Calu3 (cell line): ENCODE data around the gene CD300LB. TPM values are rescaled to one million over a fixed set of nuclear protein-coding genes. Genes with fewer than 3 reads are reported as not detected.
"Not testable (repeated sequence)": the region's sequence is repeated elsewhere in the genome, so short reads cannot be mapped to it uniquely, and the experiment has no call there.

ENCODE experiments used
- BruUV-seq: library from RNA; stranded (reverse); fragments of 400-500 nt; replicated peaks from 2 replicates; lab custom pipeline; 2021; lab: Mats Ljungman, UMichigan
- CTCF ChIA-PET: fragments of 300-600 bp; sonication (Branson Sonifier 250); formaldehyde crosslinking; loops from one replicate; lab custom pipeline; 2022; ENCODE audit warnings: antibody characterized with exemption; lab: Charles Lee
- DNase-seq: peaks from one replicate; pipeline ENCODE4 v3.0.0; 2022
- H3K27ac Mint-ChIP-seq: one replicate; pipeline ENCODE4 v1.8.0; 2022; ENCODE audit warnings: mixed read lengths; ENCODE audit not compliant: unreplicated experiment
- H3K27me3 Mint-ChIP-seq: one replicate; pipeline ENCODE4 v1.8.0; 2022; ENCODE audit warnings: mixed read lengths; ENCODE audit not compliant: unreplicated experiment
- H3K36me3 Mint-ChIP-seq: one replicate; pipeline ENCODE4 v1.8.0; 2022; ENCODE audit warnings: mild to moderate bottlenecking, moderate library complexity, mixed read lengths; ENCODE audit not compliant: insufficient read depth, unreplicated experiment
- H3K4me1 Mint-ChIP-seq: one replicate; pipeline ENCODE4 v1.8.0; 2022; ENCODE audit warnings: mild to moderate bottlenecking, low read depth, mixed read lengths; ENCODE audit not compliant: unreplicated experiment
- H3K4me3 Mint-ChIP-seq: one replicate; pipeline ENCODE4 v1.8.0; 2022; ENCODE audit warnings: mild to moderate bottlenecking, low read depth, moderate library complexity, mixed read lengths; ENCODE audit not compliant: unreplicated experiment
- H3K9me3 Mint-ChIP-seq: one replicate; pipeline ENCODE4 v1.8.0; 2022; ENCODE audit warnings: low read depth, mixed read lengths; ENCODE audit not compliant: unreplicated experiment
- intact Hi-C: fragments of 100-400 bp; cut with micrococcal nuclease; formaldehyde crosslinking; loops from one replicate; pipeline ENCODE4 v1.10.0; 2022; ENCODE audit not compliant: unreplicated experiment
- total RNA-seq: library from RNA; stranded (reverse); gene quantifications from 2 replicates; pipeline ENCODE4 v1.2.3, GENCODE V29; 2022
- TF ChIP-seq, protein P1 (sequence below): fragments of 200-600 bp; IDR thresholded peaks from one replicate; pipeline ENCODE4 v1.8.0; 2022; ENCODE audit warnings: antibody characterized with exemption; ENCODE audit not compliant: unreplicated experiment

CD300LB gene
- total RNA-seq, 1 experiment from 2014 or later, result not detected

DNA sequence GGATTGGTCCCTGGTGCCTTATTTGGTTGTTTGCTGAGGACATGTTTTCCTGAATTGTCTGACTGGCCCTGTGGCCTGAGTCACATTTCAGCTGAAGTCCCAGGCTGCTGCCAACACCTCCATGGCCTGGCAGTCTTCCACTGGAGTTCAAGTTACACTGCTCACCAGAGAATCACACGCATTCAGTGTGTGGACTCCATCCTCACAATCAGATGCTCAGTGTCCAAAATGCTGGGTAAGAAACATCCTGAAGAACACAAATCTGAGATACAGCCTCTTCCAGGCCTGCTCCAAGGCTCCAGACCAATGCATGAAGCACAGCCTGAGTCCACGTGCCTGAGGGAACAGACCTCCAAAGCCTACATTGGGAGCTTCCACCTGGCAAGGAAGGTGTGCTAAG is 19.2 kb downstream of the CD300LB start:
- CTCF ChIA-PET, result no interaction called here
- H3K4me1 Mint-ChIP-seq, result no peaks in the 10 kb centered on the region
- no peak overlapping the region for H3K4me3 Mint-ChIP-seq
- H3K27ac Mint-ChIP-seq, result no peak overlapping the region
- H3K9me3 Mint-ChIP-seq, result peaks cover 3% of the 10 kb centered on the region
- H3K36me3 Mint-ChIP-seq, result peaks cover 20% of the 10 kb centered on the region
- BruUV-seq, result no TSS peak
- peaks cover 99% of the 10 kb centered on the region for H3K27me3 Mint-ChIP-seq
- no peak for DNase-seq
- intact Hi-C loops, result no loop called here
- TF ChIP-seq, protein P1, sequence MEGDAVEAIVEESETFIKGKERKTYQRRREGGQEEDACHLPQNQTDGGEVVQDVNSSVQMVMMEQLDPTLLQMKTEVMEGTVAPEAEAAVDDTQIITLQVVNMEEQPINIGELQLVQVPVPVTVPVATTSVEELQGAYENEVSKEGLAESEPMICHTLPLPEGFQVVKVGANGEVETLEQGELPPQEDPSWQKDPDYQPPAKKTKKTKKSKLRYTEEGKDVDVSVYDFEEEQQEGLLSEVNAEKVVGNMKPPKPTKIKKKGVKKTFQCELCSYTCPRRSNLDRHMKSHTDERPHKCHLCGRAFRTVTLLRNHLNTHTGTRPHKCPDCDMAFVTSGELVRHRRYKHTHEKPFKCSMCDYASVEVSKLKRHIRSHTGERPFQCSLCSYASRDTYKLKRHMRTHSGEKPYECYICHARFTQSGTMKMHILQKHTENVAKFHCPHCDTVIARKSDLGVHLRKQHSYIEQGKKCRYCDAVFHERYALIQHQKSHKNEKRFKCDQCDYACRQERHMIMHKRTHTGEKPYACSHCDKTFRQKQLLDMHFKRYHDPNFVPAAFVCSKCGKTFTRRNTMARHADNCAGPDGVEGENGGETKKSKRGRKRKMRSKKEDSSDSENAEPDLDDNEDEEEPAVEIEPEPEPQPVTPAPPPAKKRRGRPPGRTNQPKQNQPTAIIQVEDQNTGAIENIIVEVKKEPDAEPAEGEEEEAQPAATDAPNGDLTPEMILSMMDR, result no peak

DNA sequence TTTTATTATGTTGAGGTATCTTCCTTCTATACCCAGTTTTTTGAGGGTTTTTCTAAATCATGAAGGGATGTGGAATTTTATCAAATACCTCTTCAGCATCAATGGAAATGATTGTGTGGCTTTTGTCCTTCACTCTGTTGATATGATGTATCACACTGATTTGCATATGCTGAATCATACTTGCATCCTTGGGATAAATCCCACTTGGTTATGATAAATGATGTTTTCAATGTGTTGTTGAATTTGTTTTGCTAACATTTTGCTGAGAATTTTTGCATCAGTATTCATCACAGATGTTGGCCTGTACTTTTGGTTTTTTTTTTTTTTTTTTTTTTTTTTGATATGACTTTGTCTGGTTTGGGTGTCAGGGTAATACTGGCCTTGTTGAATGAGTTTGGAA is 23.1 kb downstream of the CD300LB start:
- no TSS peak for BruUV-seq
- intact Hi-C loops, result no loop called here
- H3K4me1 Mint-ChIP-seq, result no peaks in the 10 kb centered on the region
- H3K36me3 Mint-ChIP-seq, result no peaks in the 10 kb centered on the region
- H3K4me3 Mint-ChIP-seq, result no peak overlapping the region
- no peak for DNase-seq
- peaks cover 60% of the 10 kb centered on the region for H3K27me3 Mint-ChIP-seq
- H3K27ac Mint-ChIP-seq, result no peak overlapping the region
- CTCF ChIA-PET, result no interaction called here
- TF ChIP-seq, protein P1, result no peak
- H3K9me3 Mint-ChIP-seq, result no peaks in the 10 kb centered on the region

DNA sequence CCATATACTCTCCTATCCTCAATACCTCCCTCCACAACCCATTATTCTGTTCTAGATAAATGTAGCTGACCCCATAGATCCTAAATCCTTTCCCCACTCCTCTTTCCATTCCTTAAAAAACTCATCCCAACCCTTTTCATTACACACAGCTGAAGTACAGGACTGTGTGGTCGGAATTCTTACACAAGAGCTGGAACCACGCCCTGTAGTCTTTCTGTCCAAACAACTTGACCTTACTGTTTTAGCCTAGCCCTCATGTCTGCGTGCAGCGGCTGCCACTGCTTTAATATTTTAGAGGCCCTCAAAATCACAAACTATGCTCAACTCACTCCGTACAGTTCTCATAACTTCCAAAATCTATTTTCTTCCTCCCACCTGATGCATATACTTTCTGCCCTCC is 27.3 kb downstream of the CD300LB start:
- DNase-seq, result not testable (repeated sequence)

DNA sequence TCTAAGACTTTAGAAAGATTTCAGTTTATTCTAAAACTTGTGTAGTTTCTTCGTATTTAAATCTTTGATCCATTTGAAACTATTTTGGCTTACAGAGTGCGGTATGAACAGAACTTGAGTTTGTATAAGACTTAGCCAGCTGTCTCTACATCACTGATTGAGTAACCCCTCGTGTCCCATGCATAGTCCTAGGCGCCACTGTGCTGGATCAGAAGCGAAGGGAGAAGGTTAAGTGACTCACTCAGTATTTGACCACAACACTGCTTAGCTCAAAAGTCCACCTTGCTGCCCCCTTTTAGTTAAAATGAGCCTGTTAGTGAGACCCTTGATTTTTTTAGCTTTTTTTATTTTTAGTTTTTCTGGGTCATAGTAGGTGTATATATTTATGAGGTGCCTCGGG is 28.4 kb downstream of the CD300LB start:
- Mint-ChIP-seq H3K4me1 (no peaks in the 10 kb centered on the region), H3K27me3 (peaks cover 24% of the 10 kb centered on the region), H3K36me3 (no peaks in the 10 kb centered on the region), H3K9me3 (no peaks in the 10 kb centered on the region), H3K4me3 (no peak overlapping the region), H3K27ac (no peak overlapping the region)
- DNase-seq, result no peak
- CTCF ChIA-PET, result no interaction called here
- no TSS peak for BruUV-seq
- intact Hi-C loops, result no loop called here
- TF ChIP-seq, protein P1, result no peak

More for the DNA sequence above, 27.3 kb downstream of the CD300LB start:
- H3K36me3 Mint-ChIP-seq, H3K4me3 Mint-ChIP-seq, intact Hi-C loops, H3K4me1 Mint-ChIP-seq, BruUV-seq, H3K9me3 Mint-ChIP-seq, CTCF ChIA-PET, H3K27ac Mint-ChIP-seq: not testable (repeated sequence)
- H3K27me3 Mint-ChIP-seq, result peaks cover 33% of the 10 kb centered on the region

DNA sequence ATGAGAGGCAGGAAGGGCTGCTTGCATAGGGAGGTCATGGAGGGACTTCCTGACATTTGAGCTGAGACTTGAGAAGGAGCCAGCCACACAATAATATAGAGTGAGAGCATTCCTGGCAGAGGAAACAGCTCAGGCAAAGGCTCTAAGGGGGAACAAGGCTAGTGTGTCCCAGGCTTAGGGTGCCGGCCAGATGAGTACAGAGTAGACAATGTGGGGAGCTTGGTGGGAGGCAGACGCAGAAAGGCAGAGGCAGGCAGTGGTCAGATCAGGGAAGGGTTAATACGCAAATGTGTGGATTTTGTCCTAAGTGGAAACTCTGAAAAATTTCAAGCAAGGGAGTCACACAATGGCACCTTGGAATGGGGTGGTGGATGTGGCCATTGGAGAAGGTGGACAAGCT is 31.3 kb downstream of the CD300LB start:
- DNase-seq, result no peak
- Mint-ChIP-seq H3K27me3 (peaks cover 46% of the 10 kb centered on the region), H3K9me3 (no peaks in the 10 kb centered on the region), H3K27ac (no peak overlapping the region), H3K4me3 (no peak overlapping the region), H3K36me3 (no peaks in the 10 kb centered on the region), H3K4me1 (no peaks in the 10 kb centered on the region)
- TF ChIP-seq, protein P1, result no peak
- intact Hi-C loops, result loop anchor here (10.0 kb wide), 1 partner anchor 205 kb away; no protein-coding TSS in a partner anchor
- CTCF ChIA-PET, result interaction anchor here (0.5 to 1.6 kb wide), 2 partner anchors 45 to 132 kb away, joined by 3 to 4 read pairs; no protein-coding TSS in a partner anchor
- no TSS peak for BruUV-seq
